K562 (cell line): ENCODE results near the gene BRD4. TPM values are rescaled to one million over a fixed set of nuclear protein-coding genes. Genes with fewer than 3 reads are reported as not detected.

ENCODE experiments used
- ATAC-seq: fragments of 200-7000 bp; cut with Tn5 transposase; 3 replicates; pipeline ENCODE4 v1.9.1; 2020; ENCODE audit warnings: moderate library complexity
- BruUV-seq: library from RNA; stranded (reverse); fragments of 400-500 nt; replicated peaks from 2 replicates; lab custom pipeline; 2021; lab: Mats Ljungman, UMichigan
- CTCF ChIA-PET: fragments of 300-600 bp; formaldehyde crosslinking; extraction: SDS; loops from one replicate; lab custom pipeline; 2021; ENCODE audit warnings: low intra/inter-chr PET ratio; lab: Yijun Ruan, JAX
- POLR2A ChIA-PET: fragments of 300-600, 350-650 bp; sonication (Branson Sonifier 250); formaldehyde crosslinking; extraction: SDS; loops from one replicate; lab custom pipeline; 2021; ENCODE audit warnings: antibody characterized with exemption, inconsistent platforms; lab: Yijun Ruan, JAX
- DNase-seq, 4 experiments: peaks; one replicate each; pipeline versions ENCODE4 v3.0.0 to v3.0.0-alpha.2; 2011 to 2018; ENCODE audit warnings: low spot score in 3 of 4, mixed read lengths in 3 of 4; ENCODE audit errors: extremely low read depth in 1 of 4
- FAIRE-seq: peaks from 2 replicates; lab custom pipeline; 2011; peaks lifted over from hg19 to GRCh38; lab: Jason Lieb, UNC
- H2AFZ ChIP-seq: 2 replicates; pipeline ENCODE4 v1.6.0; 2011; ENCODE audit warnings: low read depth, low read length, control low read depth, inconsistent platforms
- H3K27ac ChIP-seq: fragments of 200-600 bp; 3 replicates; pipeline ENCODE4 v1.8.0; 2011; ENCODE audit warnings: low read depth, mild to moderate bottlenecking, control low read depth, inconsistent platforms, low read length, moderate library complexity, mixed read lengths; ENCODE audit errors: extremely low read depth
- H3K27me3 ChIP-seq, 2 experiments: fragments of 300-600 bp in 1 of 2; 2 replicates in 1 of 2; 3 replicates in 1 of 2; pipeline versions ENCODE4 v1.6.0 to v1.8.0; 2011; ENCODE audit warnings: inconsistent platforms in 2 of 2, low read length in 2 of 2, mild to moderate bottlenecking in 1 of 2, mixed read lengths in 1 of 2, moderate library complexity in 1 of 2; ENCODE audit not compliant: control insufficient read depth in 2 of 2, insufficient read depth in 2 of 2
- H3K36me3 ChIP-seq: fragments of 300-600 bp; 3 replicates; pipeline ENCODE4 v1.8.0; 2011; ENCODE audit warnings: mild to moderate bottlenecking, low read length, inconsistent platforms; ENCODE audit not compliant: control insufficient read depth, insufficient read depth
- H3K4me1 ChIP-seq, 2 experiments: fragments of 200-600 bp in 1 of 2; replicated peaks in 1 of 2; 2 replicates in 1 of 2; 3 replicates in 1 of 2; pipeline versions ENCODE4 v1.5.1 to v1.8.0; 2011; ENCODE audit warnings: inconsistent platforms in 2 of 2, low read length in 2 of 2, mild to moderate bottlenecking in 1 of 2, mixed read lengths in 1 of 2, moderate library complexity in 1 of 2; ENCODE audit not compliant: control insufficient read depth in 2 of 2, insufficient read depth in 2 of 2
- H3K4me2 ChIP-seq: 2 replicates; pipeline ENCODE4 v1.6.1; 2011; ENCODE audit warnings: low read length, control low read depth, inconsistent platforms, mixed read lengths; ENCODE audit not compliant: insufficient read depth
- H3K4me3 ChIP-seq: fragments of 200-600 bp; sonication (generic), shearing (Covaris generic); 2 replicates; pipeline ENCODE4 v1.5.1; 2016; ENCODE audit warnings: control low read depth, inconsistent platforms
- H3K79me2 ChIP-seq: fragments of 200-600 bp; 3 replicates; pipeline ENCODE4 v1.8.0; 2011; ENCODE audit warnings: low read length, inconsistent platforms; ENCODE audit not compliant: control insufficient read depth, insufficient read depth
- H3K9ac ChIP-seq, 2 experiments: 2 replicates each; pipeline versions ENCODE4 v1.6.0 to v1.6.1; 2011; ENCODE audit warnings: low read depth in 2 of 2, low read length in 2 of 2, control low read depth in 1 of 2, inconsistent platforms in 1 of 2, mild to moderate bottlenecking in 1 of 2, mixed read lengths in 1 of 2; ENCODE audit not compliant: insufficient read depth in 1 of 2
- H3K9me1 ChIP-seq: one replicate; pipeline ENCODE4 v1.6.0; 2011; ENCODE audit warnings: inconsistent platforms, mild to moderate bottlenecking, low read length, moderate library complexity; ENCODE audit not compliant: control insufficient read depth, insufficient read depth
- H3K9me3 ChIP-seq: replicated peaks from 2 replicates; pipeline ENCODE4 v1.5.1; 2011; ENCODE audit warnings: low read depth, low read length, inconsistent platforms; ENCODE audit not compliant: control insufficient read depth, insufficient read depth
- H4K20me1 ChIP-seq: replicated peaks from 2 replicates; pipeline ENCODE4 v1.6.1; 2011; ENCODE audit warnings: low read length, inconsistent platforms, mixed read lengths; ENCODE audit not compliant: control insufficient read depth, insufficient read depth
- GABPA ChIP-seq: fragments of 200-800 bp; sonication (Bioruptor generic); conservative IDR thresholded peaks from 2 replicates; pipeline ENCODE4 v1.6.1; 2016; ENCODE audit warnings: low read depth, missing genetic modification characterization, missing compliant biosample characterization
- GTF2E2 ChIP-seq: fragments of 200-800 bp; sonication (Bioruptor generic); IDR thresholded peaks from 2 replicates; pipeline ENCODE4 v1.6.1; 2016; ENCODE audit warnings: missing genetic modification characterization, missing compliant biosample characterization
- NCOA4 ChIP-seq: fragments of 450-650 bp; IDR thresholded peaks from 2 replicates; pipeline ENCODE4 v1.6.1; 2018; ENCODE audit warnings: mild to moderate bottlenecking; ENCODE audit not compliant: partially characterized antibody
- WGBS: fragments of 100-300 bp; shearing (Covaris generic); methylation state at CpG from one replicate; pipeline ENCODE4 v1.1.6; 2016; ENCODE audit warnings: low coverage, mixed read lengths; ENCODE audit not compliant: insufficient coverage; ENCODE audit errors: missing lambda C conversion rate; 5-methylcytosine and 5-hydroxymethylcytosine counted together
- in situ Hi-C: fragments of 300-500 bp; cut with MboI; formaldehyde crosslinking; loops from 4 replicates; pipeline ENCODE4 v1.15.0; 2018; ENCODE audit warnings: inconsistent platforms, mixed read lengths
- intact Hi-C: fragments of 100-400 bp; cut with micrococcal nuclease; formaldehyde crosslinking; loops from 2 replicates; pipeline ENCODE4 v1.14.2; 2022
- polyA plus RNA-seq, 8 experiments: library from polyadenylated mRNA; depleted of rRNA in 4 of 8; stranded (reverse) in 5 of 8; unstranded in 3 of 8; fragments of >200 nt; fragmentation: Nextera tagmentation in 2 of 8; fragmentation: Illumina TruSeq in 1 of 8; extraction: Ambion mirVana in 2 of 8; extraction: Trizol in 1 of 8; gene quantifications; 2 replicates each; pipeline versions ENCODE4 v1.2.1 to v1.2.3, GENCODE V29; 2011 to 2014; ENCODE audit warnings: inconsistent platforms in 1 of 8, missing spikeins in 1 of 8
- total RNA-seq, 7 experiments: library from RNA; depleted of rRNA in 6 of 7; stranded (reverse); fragments of >200 nt in 6 of 7; fragmentation: Illumina TruSeq in 2 of 7; extraction: Trizol in 2 of 7; gene quantifications; 2 replicates each; pipeline versions ENCODE4 v1.2.1 to v1.2.3, GENCODE V29; 2011 to 2021; ENCODE audit warnings: low replicate concordance in 1 of 7
- TF ChIP-seq, protein P1 (sequence below): fragments of 250-450 bp; sonication (Bioruptor Pico); IDR thresholded peaks from 2 replicates; pipeline ENCODE4 v1.4.0; 2020; ENCODE audit warnings: mild to moderate bottlenecking

Gene BRD4
- total and polyA plus RNA-seq, 9 of the 15 experiments (the other 6 are each of a cell fraction or from before 2014, with no cell fraction given), result 1.8 to 105 (median 15.6) TPM

DNA sequence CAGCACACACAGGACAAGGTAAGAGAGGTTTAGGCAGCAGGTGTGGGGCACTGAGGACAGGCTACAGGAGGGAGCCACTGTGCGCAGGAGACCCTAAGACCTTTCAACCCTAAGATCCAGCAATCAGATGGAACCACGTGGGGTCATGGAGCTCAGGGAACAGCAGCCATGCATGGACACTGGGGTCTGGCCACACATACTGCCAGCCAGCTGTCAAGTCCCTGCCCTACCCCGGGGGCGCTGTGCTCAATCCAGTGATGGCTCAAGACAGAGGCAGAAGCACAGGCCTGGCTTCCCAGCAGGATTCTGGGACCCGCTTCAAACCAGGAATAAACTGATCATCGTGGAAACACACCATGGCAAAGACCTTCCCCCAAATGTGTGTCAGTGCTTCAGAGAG lies 74.6 kb downstream of the BRD4 start:
- POLR2A ChIA-PET, result interaction anchor here (0.6 kb wide), 1 partner anchor 13 kb away, joined by 3 read pairs; no protein-coding TSS in a partner anchor
- no TSS peak for BruUV-seq
- ATAC-seq, result no peak; the same call in 2 of the 3 replicates

More for the DNA sequence above, 74.6 kb downstream of the BRD4 start:
- no peaks in the 10 kb centered on the region for H3K27me3 ChIP-seq
- TF ChIP-seq NCOA4 (no peak), GTF2E2 (tag) (no peak), GABPA (no peak)
- TF ChIP-seq, protein P1, sequence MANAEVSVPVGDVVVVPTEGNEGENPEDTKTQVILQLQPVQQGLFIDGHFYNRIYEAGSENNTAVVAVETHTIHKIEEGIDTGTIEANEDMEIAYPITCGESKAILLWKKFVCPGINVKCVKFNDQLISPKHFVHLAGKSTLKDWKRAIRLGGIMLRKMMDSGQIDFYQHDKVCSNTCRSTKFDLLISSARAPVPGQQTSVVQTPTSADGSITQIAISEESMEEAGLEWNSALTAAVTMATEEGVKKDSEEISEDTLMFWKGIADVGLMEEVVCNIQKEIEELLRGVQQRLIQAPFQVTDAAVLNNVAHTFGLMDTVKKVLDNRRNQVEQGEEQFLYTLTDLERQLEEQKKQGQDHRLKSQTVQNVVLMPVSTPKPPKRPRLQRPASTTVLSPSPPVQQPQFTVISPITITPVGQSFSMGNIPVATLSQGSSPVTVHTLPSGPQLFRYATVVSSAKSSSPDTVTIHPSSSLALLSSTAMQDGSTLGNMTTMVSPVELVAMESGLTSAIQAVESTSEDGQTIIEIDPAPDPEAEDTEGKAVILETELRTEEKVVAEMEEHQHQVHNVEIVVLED (CRISPR knock-in tag), result no peak
- TF ChIP-seq, all 486 proteins: peak for 0
- Histone ChIP-seq H3K27ac (no peak overlapping the region), H3K4me1 (peaks cover 0 to 7% of the 10 kb centered on the region in 2 experiments; a peak in 1 of 5 replicates), H3K9ac (no peak overlapping the region), H4K20me1 (peaks cover 18% of the 10 kb centered on the region), H3K79me2 (no peaks in the 10 kb centered on the region), H3K9me1 (no peaks in the 10 kb centered on the region), H3K9me3 (no peaks in the 10 kb centered on the region), H3K4me3 (no peak overlapping the region), H3K4me2 (no peak overlapping the region), H2AFZ (no peak overlapping the region), H3K36me3 (peaks cover 100% of the 10 kb centered on the region)
- no peak for DNase-seq
- in situ Hi-C loops (no loop called here), intact Hi-C loops (no loop called here)
- FAIRE-seq, result no peak
- CTCF ChIA-PET, result no interaction called here
- 86% methylated on average over 6 of the region's 6 CpGs for whole genome bisulfite sequencing
